Epithelial cell of proximal tubule (primary cell): Measurements from ENCODE around the gene ZNF750. TPM values are rescaled to one million over a fixed set of nuclear protein-coding genes. Genes with fewer than 3 reads are reported as not detected.

Source experiments
- DNase-seq: peaks from one replicate; pipeline ENCODE4 v3.0.0-alpha.2; 2011; ENCODE audit warnings: low read depth
- H3K4me3 ChIP-seq: 2 replicates; pipeline ENCODE4 v1.5.1; 2011; ENCODE audit warnings: low read depth, mild to moderate bottlenecking, low read length
- total RNA-seq: library from RNA; depleted of rRNA; stranded (reverse); fragments of >200 nt; gene quantifications from 2 replicates; pipeline ENCODE4 v1.2.3, GENCODE V29; 2015
- TF ChIP-seq, protein P1 (sequence below): conservative IDR thresholded peaks from 2 replicates; pipeline ENCODE4 v1.5.1; 2012; ENCODE audit warnings: low read depth, mild to moderate bottlenecking, low read length

Gene ZNF750
- total RNA-seq, 1 donor from 2014 or later: 0.40 TPM

DNA sequence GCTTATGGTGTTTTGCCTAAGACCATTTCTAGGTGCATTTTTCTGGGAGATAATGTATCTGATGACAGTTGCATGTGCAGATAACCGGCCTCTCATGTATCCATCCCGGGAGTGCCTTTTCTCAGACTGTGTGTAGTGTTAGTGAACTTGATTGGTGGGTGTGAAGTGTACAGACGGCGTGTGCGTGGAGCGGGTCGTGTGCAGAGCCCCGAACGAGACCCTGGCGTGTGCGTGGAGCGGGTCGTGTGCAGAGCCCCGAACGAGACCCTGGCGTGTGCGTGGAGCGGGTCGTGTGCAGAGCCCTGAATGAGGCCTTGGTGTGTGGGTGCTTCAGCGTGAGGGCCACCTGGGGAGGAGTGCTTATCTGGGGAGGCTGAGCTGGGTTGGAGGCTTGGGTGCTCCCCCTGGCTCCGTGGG is 28.9 kb upstream of the ZNF750 start:
- TF ChIP-seq, protein P1, sequence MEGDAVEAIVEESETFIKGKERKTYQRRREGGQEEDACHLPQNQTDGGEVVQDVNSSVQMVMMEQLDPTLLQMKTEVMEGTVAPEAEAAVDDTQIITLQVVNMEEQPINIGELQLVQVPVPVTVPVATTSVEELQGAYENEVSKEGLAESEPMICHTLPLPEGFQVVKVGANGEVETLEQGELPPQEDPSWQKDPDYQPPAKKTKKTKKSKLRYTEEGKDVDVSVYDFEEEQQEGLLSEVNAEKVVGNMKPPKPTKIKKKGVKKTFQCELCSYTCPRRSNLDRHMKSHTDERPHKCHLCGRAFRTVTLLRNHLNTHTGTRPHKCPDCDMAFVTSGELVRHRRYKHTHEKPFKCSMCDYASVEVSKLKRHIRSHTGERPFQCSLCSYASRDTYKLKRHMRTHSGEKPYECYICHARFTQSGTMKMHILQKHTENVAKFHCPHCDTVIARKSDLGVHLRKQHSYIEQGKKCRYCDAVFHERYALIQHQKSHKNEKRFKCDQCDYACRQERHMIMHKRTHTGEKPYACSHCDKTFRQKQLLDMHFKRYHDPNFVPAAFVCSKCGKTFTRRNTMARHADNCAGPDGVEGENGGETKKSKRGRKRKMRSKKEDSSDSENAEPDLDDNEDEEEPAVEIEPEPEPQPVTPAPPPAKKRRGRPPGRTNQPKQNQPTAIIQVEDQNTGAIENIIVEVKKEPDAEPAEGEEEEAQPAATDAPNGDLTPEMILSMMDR: no peak
- no peak overlapping the region for H3K4me3 ChIP-seq

DNA sequence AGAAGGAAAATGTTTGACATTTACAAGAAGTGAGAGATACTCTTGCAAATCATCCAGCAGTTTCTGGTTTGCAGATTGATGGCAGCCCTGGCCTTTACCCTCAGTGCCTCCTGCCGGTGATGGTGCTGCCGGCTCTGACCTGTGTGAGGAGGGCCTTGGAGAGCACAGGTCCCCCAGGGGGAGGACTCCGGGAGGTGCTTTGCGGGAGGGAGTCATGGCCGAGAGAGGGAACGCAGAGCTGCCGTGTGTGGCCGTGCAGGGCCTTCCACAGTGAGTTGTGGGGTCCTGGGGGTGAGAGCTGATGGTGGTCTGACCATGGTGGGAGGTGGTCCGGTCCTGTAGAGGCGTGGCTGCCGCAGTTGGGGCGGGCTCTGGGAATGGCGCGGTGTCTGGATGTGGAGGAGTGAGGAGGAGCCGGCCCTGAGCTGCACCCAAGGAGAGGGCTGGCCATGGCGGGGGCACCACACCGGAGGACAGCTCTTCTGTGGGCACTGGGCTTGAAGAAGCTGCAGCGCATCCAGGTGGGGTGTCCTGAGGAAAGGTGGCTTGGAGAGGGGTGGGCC is 28.0 kb upstream of the ZNF750 start:
- H3K4me3 ChIP-seq: no peak overlapping the region
- TF ChIP-seq, protein P1: no peak
- DNase-seq: no peak

More for the DNA sequence above, 28.9 kb upstream of the ZNF750 start:
- DNase-seq: no peak

DNA sequence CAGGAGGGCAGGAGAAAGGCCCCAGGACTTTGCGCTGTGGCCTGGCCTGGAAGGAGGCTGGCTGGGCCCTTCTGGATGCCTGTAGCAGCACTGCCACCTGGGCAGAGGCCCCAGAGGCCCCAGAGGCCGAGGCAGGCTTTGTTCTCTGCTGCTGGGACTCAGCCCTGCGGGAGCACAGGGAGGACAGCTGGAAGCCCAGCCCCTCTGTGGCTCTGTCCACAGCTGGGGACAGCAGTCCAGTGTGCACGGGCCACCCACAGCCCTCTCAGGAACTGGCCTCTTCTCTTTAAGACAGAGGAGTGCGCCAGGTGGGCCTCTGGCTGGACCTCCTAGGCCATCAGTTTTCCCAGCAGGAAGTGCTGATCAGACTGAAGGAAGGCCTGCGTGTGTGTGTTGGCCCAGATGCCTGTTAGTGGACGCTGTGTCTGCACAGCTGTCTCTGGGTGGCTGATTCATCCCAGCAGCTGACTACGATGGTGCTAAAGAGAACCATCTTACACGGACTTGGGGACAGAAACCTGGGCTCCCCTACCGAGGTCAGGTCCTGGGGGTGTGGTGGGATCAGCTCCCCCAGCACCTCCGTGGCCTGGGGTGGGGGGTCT is 26.9 kb upstream of the ZNF750 start:
- TF ChIP-seq, protein P1: no peak
- no peak for DNase-seq
- H3K4me3 ChIP-seq: no peak overlapping the region

DNA sequence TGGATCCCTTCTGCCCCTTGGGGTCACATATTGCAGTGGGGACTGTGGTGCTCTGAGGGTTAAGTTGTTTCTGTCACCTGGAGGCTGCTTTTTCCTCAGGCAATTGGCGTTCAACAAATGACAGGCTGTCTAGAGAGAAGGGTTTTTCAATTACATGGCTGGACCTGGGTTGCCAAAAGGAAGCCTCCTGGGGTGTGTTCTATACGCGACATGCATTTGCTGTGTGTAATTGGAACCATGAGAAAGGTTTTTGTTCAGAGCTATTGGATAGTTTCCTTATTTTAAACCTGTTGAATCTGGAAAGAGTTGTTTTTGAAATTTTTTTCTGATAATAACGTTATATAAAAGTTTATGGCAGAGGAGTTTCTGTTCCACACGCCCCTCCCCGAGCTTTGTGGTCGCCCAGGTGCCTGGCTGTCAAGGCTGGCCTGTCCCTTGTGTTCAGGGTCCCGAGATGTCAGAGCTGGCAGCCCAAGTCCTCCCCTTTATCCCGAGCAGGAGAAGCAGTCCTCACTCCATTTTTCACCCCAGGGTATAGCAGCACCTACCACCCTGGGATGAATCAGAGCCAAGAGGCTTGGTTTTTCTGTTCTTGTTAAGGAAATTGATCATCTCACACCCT is 26.1 kb upstream of the ZNF750 start:
- DNase-seq: no peak
- no peak overlapping the region for H3K4me3 ChIP-seq
- TF ChIP-seq, protein P1: no peak

DNA sequence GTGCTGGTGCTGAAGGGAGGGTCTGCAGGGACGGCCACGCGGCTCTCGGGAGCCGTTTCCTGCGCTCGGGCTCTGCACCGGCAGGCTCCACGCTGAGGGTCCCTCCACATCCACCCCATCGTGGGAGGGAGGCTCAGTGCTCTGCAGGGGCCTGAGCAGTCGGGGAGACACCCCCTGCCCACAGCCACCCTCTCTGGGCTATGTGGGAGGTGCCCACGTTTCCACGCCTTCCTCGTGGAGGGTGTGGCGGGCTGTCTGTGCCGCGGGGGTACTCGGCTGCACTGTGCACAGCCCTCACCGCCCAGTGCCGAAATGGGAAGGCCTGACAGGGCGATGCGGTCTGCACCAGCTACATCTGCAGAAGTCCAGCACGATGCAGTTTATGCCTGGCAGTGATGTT is 25.5 kb upstream of the ZNF750 start:
- H3K4me3 ChIP-seq: no peak overlapping the region
- TF ChIP-seq, protein P1: no peak
- DNase-seq: no peak

DNA sequence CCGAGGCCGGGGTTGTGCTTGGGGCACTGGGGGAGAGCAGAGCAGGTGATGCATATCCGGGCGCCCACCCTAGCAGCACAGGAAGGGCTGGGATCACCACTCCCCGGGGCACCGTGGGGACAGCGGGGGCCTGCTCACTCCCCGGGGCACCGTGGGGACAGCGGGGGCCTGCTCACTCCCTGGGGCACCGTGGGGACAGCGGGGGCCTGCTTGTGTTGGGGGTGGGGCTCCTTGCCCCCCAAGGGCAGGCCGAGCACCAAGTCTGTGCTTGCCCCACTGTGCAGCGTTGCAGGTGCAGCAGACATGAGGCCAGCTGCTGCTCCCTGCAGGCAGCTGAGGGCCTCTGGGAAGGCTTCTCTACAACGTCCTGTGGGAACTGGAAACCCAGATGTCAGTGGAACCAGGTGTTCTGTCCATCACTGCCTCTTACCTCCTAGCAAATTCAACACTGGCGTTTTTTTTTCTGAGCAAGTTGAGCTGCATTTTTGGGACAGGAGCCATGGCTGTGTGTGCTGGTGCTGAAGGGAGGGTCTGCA is 25.0 kb upstream of the ZNF750 start:
- no peak for DNase-seq
- TF ChIP-seq, protein P1: no peak
- no peak overlapping the region for H3K4me3 ChIP-seq
